Mesendoderm (in vitro differentiated cells): ENCODE measurements around the gene TRIM73.
A peak's percentile ranks its signal among the peaks of the same experiment; 100 is the strongest.
"Not testable (repeated sequence)": the region's sequence is repeated elsewhere in the genome, so short reads cannot be mapped to it uniquely, and the experiment has no call there.

Experiments used
- DNase-seq: peaks from one replicate; pipeline ENCODE4 v3.0.0; 2013
- H2AK5ac ChIP-seq: 2 replicates; pipeline ENCODE4 v1.6.1; 2013; ENCODE audit warnings: low read length, inconsistent platforms
- H2BK120ac ChIP-seq: 2 replicates; pipeline ENCODE4 v1.6.1; 2013; ENCODE audit warnings: low read depth, mild to moderate bottlenecking, low read length, moderate library complexity, mixed read lengths
- H2BK15ac ChIP-seq: replicated peaks from 2 replicates; pipeline ENCODE4 v1.6.1; 2013; ENCODE audit warnings: low read depth, mild to moderate bottlenecking, moderate library complexity
- H2BK5ac ChIP-seq: 2 replicates; pipeline ENCODE4 v1.6.1; 2013; ENCODE audit warnings: low read length, inconsistent platforms
- H3K18ac ChIP-seq: 2 replicates; pipeline ENCODE4 v1.6.1; 2013; ENCODE audit warnings: mild to moderate bottlenecking, low read length, mixed read lengths
- H3K23ac ChIP-seq: one replicate; pipeline ENCODE4 v1.6.1; 2013; ENCODE audit warnings: low read length
- H3K27ac ChIP-seq: 2 replicates; pipeline ENCODE4 v1.5.1; 2013; ENCODE audit warnings: low read depth, mild to moderate bottlenecking, inconsistent platforms, low read length, moderate library complexity
- H3K27me3 ChIP-seq: 2 replicates; pipeline ENCODE4 v1.6.1; 2013; ENCODE audit warnings: low read length, control low read depth, mild to moderate bottlenecking, inconsistent platforms; ENCODE audit not compliant: insufficient read depth, poor library complexity
- H3K36me3 ChIP-seq: 2 replicates; pipeline ENCODE4 v1.6.1; 2013; ENCODE audit warnings: low read length, inconsistent platforms; ENCODE audit not compliant: control insufficient read depth, insufficient read depth
- H3K4ac ChIP-seq: one replicate; pipeline ENCODE4 v1.6.1; 2013; ENCODE audit warnings: low read depth, mild to moderate bottlenecking, low read length, moderate library complexity
- H3K4me1 ChIP-seq: 2 replicates; pipeline ENCODE4 v1.6.1; 2013; ENCODE audit warnings: low read depth, low read length, inconsistent platforms; ENCODE audit not compliant: control insufficient read depth
- H3K4me2 ChIP-seq: 2 replicates; pipeline ENCODE4 v1.6.1; 2013; ENCODE audit warnings: low read length
- H3K4me3 ChIP-seq: 2 replicates; pipeline ENCODE4 v1.5.1; 2013; ENCODE audit warnings: mild to moderate bottlenecking, low read length
- H3K56ac ChIP-seq: one replicate; pipeline ENCODE4 v1.6.1; 2013; ENCODE audit warnings: low read length
- H3K79me1 ChIP-seq: 2 replicates; pipeline ENCODE4 v1.6.1; 2013; ENCODE audit warnings: low read length, inconsistent platforms
- H3K79me2 ChIP-seq: 2 replicates; pipeline ENCODE4 v1.6.1; 2013; ENCODE audit warnings: mild to moderate bottlenecking, low read length; ENCODE audit not compliant: control insufficient read depth, insufficient read depth
- H3K9ac ChIP-seq: 2 replicates; pipeline ENCODE4 v1.6.1; 2013; ENCODE audit warnings: low read length, inconsistent platforms
- H4K5ac ChIP-seq: one replicate; pipeline ENCODE4 v1.6.1; 2013; ENCODE audit warnings: low read length
- H4K8ac ChIP-seq: one replicate; pipeline ENCODE4 v1.6.1; 2013; ENCODE audit warnings: low read depth, mild to moderate bottlenecking, control low read depth, low read length, moderate library complexity
- WGBS: extraction: QIAGEN DNeasy Blood & Tissue Kit; methylation state at CpG from one replicate; pipeline ENCODE4 v1.1.7; 2013; ENCODE audit warnings: low lambda C conversion rate, missing lambda C conversion rate; ENCODE audit not compliant: insufficient coverage; ENCODE audit errors: extremely low coverage; 5-methylcytosine and 5-hydroxymethylcytosine counted together

TRIM73 gene

DNA sequence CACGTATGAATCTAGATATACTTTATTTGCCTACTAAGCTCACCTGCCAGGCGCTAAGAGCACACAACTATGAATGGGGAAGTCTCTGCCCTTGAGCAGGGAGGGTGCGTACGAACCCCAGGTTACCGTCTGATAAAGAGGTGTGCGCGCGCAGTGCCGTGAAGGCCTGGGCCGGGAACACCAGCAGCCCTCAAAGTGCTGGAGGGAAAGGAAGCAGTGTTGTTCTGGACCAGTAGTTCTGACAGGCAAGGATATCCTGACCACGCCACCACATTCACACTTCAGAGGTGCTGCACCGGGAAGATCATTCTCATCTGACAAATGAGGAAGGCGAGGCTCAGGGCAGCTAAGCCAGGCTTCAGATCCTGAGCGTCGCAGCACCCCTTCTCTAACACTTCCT lies 28.1 kb downstream of the TRIM73 start:
- not testable (repeated sequence) for H3K27ac ChIP-seq, DNase-seq, H3K56ac ChIP-seq, H2BK5ac ChIP-seq, H2AK5ac ChIP-seq, H3K79me1 ChIP-seq, H2BK120ac ChIP-seq, H2BK15ac ChIP-seq, H4K8ac ChIP-seq, H3K4me2 ChIP-seq, H3K18ac ChIP-seq, H3K4ac ChIP-seq, H3K36me3 ChIP-seq, H3K79me2 ChIP-seq, H3K27me3 ChIP-seq, H3K4me3 ChIP-seq, H3K9ac ChIP-seq, H3K23ac ChIP-seq, H3K4me1 ChIP-seq, H4K5ac ChIP-seq
- WGBS, result no CpG with 5 or more reads among the region's 15 CpGs

GRCh38 chr7:75439000-75439399 lies 43.6 kb downstream of the TRIM73 start:
- H4K5ac ChIP-seq, H3K36me3 ChIP-seq, H3K4me3 ChIP-seq, H3K27me3 ChIP-seq, H3K23ac ChIP-seq, H3K56ac ChIP-seq, H3K9ac ChIP-seq, H4K8ac ChIP-seq, H3K27ac ChIP-seq, H3K4me1 ChIP-seq, H2BK120ac ChIP-seq, H2BK5ac ChIP-seq, H3K4ac ChIP-seq, H2BK15ac ChIP-seq, H3K79me1 ChIP-seq, H2AK5ac ChIP-seq, H3K4me2 ChIP-seq, H3K79me2 ChIP-seq, H3K18ac ChIP-seq: not testable (repeated sequence)
- DNase-seq, result peak; percentile 1
- no CpG with 5 or more reads among the region's 4 CpGs for WGBS

DNA sequence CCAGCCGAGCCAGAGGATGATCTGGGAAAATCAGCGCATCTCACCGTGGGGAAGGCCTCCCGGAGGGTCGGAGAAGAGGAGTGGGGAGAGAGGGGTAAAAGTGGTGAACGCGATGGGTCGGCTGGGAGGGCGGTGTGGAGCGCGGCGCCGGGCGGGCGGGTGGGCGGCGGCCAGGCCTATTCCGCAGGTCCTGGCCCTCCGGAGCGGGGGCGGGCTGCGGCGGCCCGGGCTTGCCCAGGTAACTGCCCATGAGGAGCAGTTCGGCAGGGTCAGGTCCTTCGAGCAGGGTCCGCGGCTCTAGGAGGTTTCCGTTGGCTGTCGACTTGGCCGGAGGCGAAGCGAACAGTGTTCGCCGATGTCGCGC lies 46.7 kb downstream of the TRIM73 start:
- H3K23ac ChIP-seq, H3K27me3 ChIP-seq, H2BK5ac ChIP-seq, H3K4ac ChIP-seq, H3K79me1 ChIP-seq, H4K5ac ChIP-seq, H3K27ac ChIP-seq, H2BK15ac ChIP-seq, H3K4me3 ChIP-seq, H3K79me2 ChIP-seq, H3K4me2 ChIP-seq, H3K36me3 ChIP-seq, H3K4me1 ChIP-seq, H4K8ac ChIP-seq, H2AK5ac ChIP-seq, H2BK120ac ChIP-seq, H3K18ac ChIP-seq: not testable (repeated sequence)
- WGBS, result no CpG with 5 or more reads among the region's 37 CpGs
- Histone ChIP-seq H3K56ac (peak overlapping the region; percentile 7), H3K9ac (peak overlapping the region; percentile 60)
- peak; percentile 0 for DNase-seq

DNA sequence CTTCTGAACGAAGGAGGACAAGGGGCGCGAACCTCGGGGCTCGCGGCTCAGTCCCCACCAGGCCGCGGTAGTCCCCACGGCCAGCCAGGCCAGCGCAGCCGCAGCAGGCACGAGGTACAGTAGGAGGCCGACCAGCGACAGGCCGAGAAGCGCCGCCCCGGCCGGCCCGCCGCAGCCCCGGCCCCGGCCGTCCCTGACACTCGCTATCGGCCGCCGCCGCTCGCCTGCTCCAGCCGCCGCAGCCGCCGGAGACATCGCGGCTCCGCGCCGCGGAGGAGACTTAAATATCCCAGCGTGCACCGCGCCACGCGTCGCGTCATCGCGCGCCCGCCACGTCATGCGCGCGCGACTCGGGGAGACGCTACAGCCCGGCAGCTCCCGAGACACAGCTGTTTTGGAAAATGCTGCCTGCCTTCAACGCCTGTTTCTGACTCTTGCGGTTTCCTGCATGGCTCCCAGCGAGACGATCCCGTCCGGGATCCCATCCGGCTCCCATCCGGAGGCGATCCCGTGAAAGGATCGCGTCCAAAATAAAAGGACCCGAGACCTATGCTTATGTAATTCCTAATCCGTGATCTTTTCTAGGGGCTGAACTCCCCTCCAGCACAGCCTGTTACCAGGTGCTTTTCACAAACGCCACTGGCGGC lies 47.2 kb downstream of the TRIM73 start:
- H4K5ac ChIP-seq, H3K27ac ChIP-seq, H3K18ac ChIP-seq, H3K27me3 ChIP-seq, H2AK5ac ChIP-seq, H3K4ac ChIP-seq, H3K23ac ChIP-seq, H2BK5ac ChIP-seq, H3K4me1 ChIP-seq, H3K36me3 ChIP-seq, H3K4me2 ChIP-seq, H3K79me2 ChIP-seq, H3K79me1 ChIP-seq, H2BK120ac ChIP-seq, H4K8ac ChIP-seq, H2BK15ac ChIP-seq: not testable (repeated sequence)
- Histone ChIP-seq H3K9ac (peak overlapping the region; percentile 64), H3K56ac (peak overlapping the region; percentile 70), H3K4me3 (peak overlapping the region; percentile 48)
- no CpG with 5 or more reads among the region's 76 CpGs for WGBS
- peak; percentile 36 for DNase-seq

- H4K5ac ChIP-seq, H3K79me2 ChIP-seq, H3K4ac ChIP-seq, H3K9ac ChIP-seq, H3K23ac ChIP-seq, H4K8ac ChIP-seq, H3K4me2 ChIP-seq, H3K4me3 ChIP-seq, H2BK15ac ChIP-seq, H2BK120ac ChIP-seq, H3K4me1 ChIP-seq, H3K56ac ChIP-seq, H3K18ac ChIP-seq, H2AK5ac ChIP-seq, H3K79me1 ChIP-seq, H3K27me3 ChIP-seq, DNase-seq, H3K36me3 ChIP-seq, H2BK5ac ChIP-seq, H3K27ac ChIP-seq: not testable (repeated sequence)
- no CpG with 5 or more reads among the region's 5 CpGs for WGBS
Observed at GRCh38 chr7:75449946-75450345, 54.5 kb downstream of the TRIM73 start.

DNA sequence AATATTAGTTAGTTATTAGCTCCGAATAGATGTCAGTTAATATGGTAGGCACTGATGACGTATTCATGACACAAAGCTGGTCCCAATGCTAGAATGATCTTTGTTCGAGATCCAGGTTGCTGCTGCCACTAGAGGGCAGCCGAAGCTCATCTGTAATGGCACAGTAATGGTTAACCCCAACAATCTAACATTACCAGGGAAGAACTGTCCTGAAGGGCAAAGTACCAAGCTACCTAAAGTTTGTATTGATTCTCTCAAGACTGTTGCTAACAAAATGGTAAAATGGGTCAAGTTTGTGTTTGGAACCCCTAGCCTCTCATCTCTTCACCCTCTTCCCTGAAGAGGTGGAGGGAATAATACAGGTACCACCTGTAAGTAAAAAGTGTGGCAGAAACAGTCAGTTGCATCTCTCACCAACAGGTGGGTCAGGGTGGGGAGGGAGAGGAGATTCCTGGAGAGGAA lies 57.1 kb downstream of the TRIM73 start:
- H3K23ac ChIP-seq, H3K18ac ChIP-seq, H3K4ac ChIP-seq, H4K8ac ChIP-seq, H3K56ac ChIP-seq, H3K4me2 ChIP-seq, H3K9ac ChIP-seq, H2BK15ac ChIP-seq, H3K4me1 ChIP-seq, H3K4me3 ChIP-seq, H2BK5ac ChIP-seq, H2AK5ac ChIP-seq, H4K5ac ChIP-seq, H2BK120ac ChIP-seq, H3K27ac ChIP-seq, H3K27me3 ChIP-seq, H3K79me1 ChIP-seq, H3K36me3 ChIP-seq, H3K79me2 ChIP-seq: not testable (repeated sequence)
- no CpG with 5 or more reads among the region's 4 CpGs for WGBS
- DNase-seq, result peak; percentile 6
